A673 (cell line): ENCODE results near the gene METRNL.

Experiments used
- EZH2 ChIP-seq: fragments of 200-600 bp; sonication (generic); IDR thresholded peaks from 2 replicates; pipeline ENCODE4 v1.6.1; 2017; ENCODE audit warnings: borderline replicate concordance, low read depth, mild to moderate bottlenecking, mixed read lengths, antibody characterized with exemption, low read length; ENCODE audit not compliant: poor library complexity, severe bottlenecking
- TF ChIP-seq, protein P1 (sequence below): fragments of 300-800, 200-600 bp; sonication (generic); conservative IDR thresholded peaks from 2 replicates; pipeline ENCODE4 v1.5.1; 2017; ENCODE audit warnings: low read depth, mild to moderate bottlenecking, antibody characterized with exemption, low read length, moderate library complexity, mixed read lengths

DNA sequence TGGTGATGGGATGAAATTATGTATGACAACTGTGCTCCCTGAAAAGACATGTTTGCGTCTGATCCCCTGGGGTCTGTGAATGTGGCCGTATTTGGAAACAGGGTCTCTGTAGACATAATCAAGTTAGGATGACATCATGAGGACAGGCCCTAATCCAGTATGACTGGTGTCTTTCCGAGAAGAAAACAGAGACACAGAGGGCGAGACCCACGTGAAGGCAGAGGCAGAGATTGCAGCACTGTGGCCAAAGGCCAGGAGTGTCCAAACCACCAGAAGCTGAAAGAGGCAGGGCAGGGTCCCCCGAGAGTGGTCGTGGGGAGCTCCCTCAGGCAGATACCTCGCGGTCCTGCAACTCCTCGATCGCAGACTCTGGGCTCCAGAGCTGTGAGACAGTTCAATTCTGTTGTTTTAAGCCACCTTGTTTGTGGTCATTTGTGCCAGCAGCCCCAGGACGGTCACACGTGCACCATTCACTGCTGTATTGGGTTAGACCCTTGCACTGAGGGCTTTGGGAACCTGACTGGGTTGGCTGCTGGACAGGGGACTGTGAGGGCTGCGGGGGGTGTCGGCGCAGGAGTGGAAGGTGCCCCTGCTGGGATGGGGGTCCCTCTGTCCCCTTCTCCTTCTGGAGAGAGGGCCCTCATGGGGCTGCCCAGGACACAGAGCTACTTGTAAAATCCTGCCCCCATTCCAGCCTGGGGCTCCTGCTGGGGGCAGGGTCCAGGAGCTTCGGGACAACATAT, 27.7 kb downstream of the METRNL start:
- TF ChIP-seq, protein P1, sequence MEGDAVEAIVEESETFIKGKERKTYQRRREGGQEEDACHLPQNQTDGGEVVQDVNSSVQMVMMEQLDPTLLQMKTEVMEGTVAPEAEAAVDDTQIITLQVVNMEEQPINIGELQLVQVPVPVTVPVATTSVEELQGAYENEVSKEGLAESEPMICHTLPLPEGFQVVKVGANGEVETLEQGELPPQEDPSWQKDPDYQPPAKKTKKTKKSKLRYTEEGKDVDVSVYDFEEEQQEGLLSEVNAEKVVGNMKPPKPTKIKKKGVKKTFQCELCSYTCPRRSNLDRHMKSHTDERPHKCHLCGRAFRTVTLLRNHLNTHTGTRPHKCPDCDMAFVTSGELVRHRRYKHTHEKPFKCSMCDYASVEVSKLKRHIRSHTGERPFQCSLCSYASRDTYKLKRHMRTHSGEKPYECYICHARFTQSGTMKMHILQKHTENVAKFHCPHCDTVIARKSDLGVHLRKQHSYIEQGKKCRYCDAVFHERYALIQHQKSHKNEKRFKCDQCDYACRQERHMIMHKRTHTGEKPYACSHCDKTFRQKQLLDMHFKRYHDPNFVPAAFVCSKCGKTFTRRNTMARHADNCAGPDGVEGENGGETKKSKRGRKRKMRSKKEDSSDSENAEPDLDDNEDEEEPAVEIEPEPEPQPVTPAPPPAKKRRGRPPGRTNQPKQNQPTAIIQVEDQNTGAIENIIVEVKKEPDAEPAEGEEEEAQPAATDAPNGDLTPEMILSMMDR = no peak
- no peak for TF ChIP-seq EZH2
